HG03571 (cell line): ENCODE measurements around the gene LAMA1.

ENCODE experiments used
- ATAC-seq: cut with Tn5 transposase; IDR thresholded peaks from one replicate; pipeline ENCODE4 v1.9.1; 2021; ENCODE audit not compliant: unreplicated experiment

LAMA1 gene

DNA sequence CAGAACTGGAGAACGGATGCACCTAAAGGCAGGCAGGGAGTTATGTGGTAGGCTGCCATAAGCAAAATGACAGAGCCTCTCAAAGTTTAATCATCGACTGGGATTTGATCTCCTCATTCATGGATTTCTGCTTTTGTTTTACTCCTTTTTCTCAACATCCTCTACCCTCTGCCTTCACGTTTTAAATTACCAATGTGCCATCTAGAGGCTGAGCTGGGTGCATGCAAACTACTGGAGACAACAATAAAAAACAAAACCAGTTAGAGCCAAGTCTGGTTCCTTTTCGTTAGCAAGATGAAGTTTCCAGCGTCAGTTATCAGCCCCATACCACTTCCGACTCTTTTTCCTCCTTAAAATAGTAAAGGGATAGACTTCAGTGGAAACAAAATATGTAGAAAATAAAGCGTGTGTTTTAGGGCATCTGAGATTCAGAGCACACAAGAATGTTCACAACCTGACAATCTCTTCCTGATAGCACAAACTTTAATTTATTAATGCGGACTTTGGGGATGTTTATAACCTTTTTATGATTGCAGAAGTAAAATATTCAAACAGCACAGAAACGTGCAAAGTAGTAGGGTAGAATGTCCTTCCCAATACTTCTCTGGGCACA, 117.0 kb downstream of the LAMA1 start:
- ATAC-seq, result no peak

DNA sequence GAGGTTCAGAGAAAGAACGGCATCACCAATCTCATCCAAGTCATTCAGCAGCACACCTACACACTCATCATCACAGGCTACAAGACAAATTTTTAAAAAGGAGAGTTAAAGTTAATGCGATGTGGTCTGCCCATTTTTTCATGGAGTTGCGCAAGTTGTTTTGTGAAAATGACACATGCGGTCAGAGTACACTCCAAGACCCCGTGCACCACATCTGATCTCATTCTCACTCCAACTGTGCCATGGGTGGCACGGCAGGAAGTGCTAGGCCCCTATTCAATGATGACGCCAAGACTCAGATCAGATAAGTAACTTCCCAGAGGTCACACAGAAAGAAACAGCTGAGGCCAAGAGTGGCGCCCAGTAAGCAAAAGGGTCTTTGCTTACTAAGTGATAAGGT, 119.8 kb downstream of the LAMA1 start:
- no peak for ATAC-seq

GRCh38 chr18:6994771-6995430, 122.7 kb downstream of the LAMA1 start:
- ATAC-seq, result no peak

DNA sequence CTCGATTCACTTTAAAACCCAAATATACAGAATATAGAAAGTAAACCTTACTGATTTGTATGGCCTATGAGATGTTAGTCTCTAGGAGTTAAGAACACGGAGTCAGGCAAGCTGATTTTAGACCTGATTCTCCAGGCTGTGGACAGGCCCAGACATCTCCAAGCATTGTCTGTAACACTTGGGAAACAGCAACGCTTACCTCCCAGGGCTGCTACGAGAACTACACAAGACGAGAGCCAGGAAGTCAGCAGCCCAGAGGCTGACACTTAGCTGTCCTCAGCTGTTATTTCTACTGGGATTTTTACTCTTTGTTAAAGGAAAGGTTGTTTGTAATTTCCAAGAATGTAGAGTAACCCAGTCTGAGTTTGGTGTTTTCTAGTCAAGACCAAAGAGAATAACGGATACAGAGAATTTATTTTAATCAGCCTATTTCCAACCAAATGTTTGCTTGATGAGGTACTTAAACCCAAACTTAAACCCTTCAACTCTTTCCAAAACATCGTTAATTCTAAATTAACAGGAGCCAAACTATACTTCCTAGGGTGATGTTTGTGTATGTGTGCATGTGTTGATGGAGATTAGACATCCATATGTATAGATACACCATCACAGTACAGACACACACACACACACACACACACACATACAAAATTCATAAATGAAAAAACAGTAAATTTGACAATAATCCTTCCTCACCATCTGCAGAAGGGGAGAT, 123.4 kb downstream of the LAMA1 start:
- no peak for ATAC-seq

DNA sequence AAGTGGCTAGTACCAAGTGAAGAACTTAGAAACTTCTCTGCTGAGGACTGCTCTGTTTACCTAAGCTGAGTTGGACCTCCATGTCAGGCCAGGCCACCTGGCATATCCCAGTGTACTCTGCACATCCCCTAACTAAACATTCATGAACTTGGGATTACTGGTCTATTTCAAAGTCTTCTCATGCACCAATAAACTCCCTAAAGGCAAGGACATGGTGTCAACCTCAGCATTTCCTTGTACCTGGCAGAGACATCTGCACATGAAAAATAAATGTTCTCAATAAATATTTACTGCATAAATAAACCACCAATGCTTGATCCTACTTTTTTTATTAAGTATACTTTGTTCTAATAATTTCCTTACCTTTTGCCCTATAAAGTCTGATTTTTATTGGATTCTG, 124.8 kb downstream of the LAMA1 start:
- no peak for ATAC-seq

GRCh38 chr18:6983366-6983765, 134.2 kb downstream of the LAMA1 start:
- ATAC-seq, result no peak

GRCh38 chr18:6982398-6982797, 135.2 kb downstream of the LAMA1 start:
- no peak for ATAC-seq

GRCh38 chr18:6980363-6980762, 137.2 kb downstream of the LAMA1 start:
- ATAC-seq, result no peak

DNA sequence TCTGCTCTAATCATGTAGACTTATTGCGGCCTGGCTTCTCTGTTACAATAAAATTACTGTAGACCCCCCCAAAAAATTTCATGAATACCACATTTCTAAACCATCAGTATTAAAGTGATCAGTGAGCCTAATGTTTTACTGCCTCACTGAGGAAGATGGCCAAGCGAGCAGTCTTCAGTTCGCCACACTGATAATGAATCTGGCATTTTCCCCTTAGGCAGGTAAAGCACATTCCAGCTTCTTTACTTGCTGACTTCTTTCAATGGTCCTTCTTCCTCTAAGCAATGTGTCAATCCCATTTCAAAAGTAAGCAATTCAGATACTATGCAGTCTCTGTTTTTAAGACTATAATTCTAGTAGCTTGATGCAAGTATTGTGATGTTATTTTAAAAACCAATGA, 137.6 kb downstream of the LAMA1 start:
- ATAC-seq, result no peak

GRCh38 chr18:6976935-6977334, 140.7 kb downstream of the LAMA1 start:
- no peak for ATAC-seq

DNA sequence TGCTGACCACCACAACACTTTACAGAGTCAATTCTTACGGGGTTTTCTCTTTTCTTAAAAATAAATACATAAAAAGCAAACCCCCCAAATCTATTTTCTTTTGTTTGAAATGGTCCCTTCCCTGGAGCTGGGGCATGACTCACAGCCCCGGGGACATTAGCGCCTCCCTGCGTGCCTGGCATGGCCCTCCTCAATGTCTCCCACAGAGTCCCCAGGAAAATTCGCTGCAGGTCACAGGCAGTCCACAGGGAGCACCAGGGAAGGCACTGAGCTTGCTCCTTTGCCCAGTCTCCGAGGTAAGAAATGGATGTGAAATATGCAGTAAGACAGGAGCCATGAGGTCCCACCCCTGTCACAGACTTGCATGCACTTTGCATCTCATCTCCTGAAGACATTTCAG, 142.5 kb downstream of the LAMA1 start:
- ATAC-seq, result no peak

DNA sequence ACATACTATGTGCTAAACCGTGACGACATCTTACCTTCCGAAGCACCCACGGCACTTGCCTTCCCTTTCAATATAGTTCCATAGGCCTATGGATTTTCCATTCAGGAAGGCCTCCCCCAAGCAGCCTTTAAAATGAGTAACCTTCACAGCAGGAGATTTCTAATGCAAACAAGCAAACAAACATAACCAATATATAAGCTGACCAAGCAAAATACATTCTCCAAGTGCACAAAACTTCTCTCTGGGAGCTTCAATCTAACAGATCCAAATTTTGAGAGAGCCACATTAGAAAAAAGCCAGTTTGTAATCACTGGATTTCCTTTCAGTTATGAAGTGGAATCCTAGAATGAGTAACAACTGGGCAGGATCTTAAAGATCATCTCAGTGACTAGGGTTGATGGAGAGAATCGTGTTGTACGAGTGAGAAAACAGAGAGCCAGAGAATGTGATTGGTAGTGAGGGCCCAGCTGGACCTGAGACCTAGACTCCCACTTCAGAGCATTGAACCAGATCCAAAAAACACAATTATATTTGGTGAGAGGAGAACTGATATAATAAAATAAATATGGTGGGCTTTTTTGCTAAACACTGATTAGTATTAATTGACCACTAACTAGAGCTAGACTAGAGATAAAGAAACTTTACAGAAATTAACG, 145.6 kb downstream of the LAMA1 start:
- ATAC-seq, result no peak

GRCh38 chr18:6963452-6964097, 154.0 kb downstream of the LAMA1 start:
- no peak for ATAC-seq

DNA sequence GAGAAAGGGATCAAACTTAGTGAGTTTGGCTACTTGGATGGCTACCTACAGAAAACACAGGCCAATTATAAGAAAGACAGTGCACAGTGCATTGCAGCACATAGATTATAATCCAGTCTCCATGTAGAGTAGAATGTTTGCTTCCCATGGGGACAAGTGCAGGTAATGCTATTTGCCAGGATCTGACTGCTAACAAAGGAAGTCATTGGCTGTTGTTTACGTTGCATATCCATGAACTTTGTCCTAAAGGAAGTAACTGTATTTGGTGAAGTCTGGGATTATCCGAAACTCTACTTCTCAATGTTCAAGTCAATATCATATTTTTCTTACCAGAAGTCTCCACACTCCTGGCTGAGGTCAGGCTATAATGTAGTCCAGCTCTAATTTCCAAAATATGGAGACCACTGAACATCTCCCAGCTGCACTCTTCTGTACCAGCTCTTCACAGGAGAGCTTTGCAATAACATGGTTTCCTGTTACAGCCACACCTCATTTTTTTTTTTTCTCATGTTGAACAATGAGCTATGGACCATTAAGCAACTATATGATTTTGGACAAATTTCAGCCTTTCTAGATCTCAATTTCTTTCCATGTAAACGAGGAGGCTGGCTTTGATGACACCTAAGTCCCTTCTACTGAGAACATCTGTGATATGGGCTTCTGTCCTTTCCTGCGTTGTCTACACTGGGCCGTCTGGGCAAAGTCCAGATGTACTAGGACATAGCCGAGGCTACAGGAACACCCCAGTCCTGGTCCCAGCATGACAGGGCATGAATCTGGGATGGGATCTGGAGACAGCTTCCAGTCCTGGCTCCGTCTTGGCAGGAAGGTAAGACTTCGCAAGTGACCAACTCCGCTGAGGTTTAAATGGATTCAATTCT, 154.8 kb downstream of the LAMA1 start:
- ATAC-seq, result no peak

- ATAC-seq, result no peak
Observed at GRCh38 chr18:6961331-6961730, 156.3 kb downstream of the LAMA1 start.

- no peak for ATAC-seq
Observed at GRCh38 chr18:6960656-6961055, 156.9 kb downstream of the LAMA1 start.

GRCh38 chr18:6960124-6960523, 157.5 kb downstream of the LAMA1 start:
- no peak for ATAC-seq

DNA sequence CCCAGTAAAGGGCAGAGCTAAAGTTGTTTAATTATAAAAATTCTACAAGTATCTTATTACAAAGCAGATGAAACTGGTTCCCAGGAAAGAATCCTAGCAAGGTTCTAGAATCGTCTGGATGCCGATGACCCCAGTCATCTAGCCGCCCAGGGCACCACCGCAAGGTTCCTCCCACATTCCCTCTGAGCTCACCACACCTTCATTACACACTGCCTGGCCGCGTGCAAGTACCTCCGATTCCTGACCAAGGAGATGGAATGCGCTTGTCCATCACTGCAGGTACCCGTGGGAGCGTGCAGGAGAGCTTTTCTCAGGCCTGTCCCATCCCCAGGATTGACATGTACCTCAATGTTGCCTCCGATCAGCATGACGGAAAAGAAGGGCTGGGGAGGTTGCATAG, 158.5 kb downstream of the LAMA1 start:
- ATAC-seq, result no peak

GRCh38 chr18:6956999-6957398, 160.6 kb downstream of the LAMA1 start:
- no peak for ATAC-seq

GRCh38 chr18:6956495-6956894, 161.1 kb downstream of the LAMA1 start:
- ATAC-seq, result no peak
